Measurements from ENCODE around the gene PPP4C.

DNA sequence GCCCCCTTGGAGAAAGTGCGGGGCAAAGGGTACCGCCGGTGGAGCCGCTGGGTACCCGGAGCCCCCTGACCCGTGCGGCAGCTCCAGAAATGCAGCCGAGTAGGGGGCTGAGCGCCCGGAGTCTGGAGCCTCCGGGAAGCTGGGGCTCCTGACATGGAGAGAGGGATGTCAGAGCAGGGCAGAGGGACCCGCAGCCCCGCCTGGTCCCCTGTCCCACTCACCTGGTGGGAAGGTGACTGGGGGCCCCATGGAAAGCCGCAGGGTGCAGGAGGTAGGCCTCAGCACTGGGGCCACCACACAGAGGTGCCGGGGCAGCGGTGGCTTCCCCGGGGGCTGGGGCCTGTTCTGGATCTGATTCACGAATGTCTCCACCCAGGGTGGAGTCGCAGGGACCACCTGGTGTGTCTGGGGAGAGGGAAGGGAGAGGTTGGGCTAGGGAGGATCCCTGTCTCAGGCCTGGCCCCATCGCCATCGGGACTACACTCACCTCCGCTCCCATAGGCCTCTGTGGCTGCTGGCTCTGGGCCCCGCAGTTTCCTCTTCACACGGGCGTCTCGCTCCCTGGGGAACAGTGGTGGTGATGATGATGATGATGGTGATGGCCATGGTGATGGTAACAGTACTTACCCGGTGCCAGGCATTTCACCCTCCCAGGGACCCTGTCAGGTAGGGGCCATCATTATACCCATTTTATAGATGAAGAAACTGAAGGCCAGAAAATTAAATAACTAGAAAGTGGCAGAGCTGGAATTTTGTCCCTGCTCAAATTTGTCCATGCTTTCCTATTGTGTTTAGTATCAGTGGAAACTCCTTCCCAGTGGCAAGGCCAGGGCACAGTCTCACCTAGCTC, 10.7 kb downstream of the PPP4C start:
- TF ChIP-seq, protein P1, sequence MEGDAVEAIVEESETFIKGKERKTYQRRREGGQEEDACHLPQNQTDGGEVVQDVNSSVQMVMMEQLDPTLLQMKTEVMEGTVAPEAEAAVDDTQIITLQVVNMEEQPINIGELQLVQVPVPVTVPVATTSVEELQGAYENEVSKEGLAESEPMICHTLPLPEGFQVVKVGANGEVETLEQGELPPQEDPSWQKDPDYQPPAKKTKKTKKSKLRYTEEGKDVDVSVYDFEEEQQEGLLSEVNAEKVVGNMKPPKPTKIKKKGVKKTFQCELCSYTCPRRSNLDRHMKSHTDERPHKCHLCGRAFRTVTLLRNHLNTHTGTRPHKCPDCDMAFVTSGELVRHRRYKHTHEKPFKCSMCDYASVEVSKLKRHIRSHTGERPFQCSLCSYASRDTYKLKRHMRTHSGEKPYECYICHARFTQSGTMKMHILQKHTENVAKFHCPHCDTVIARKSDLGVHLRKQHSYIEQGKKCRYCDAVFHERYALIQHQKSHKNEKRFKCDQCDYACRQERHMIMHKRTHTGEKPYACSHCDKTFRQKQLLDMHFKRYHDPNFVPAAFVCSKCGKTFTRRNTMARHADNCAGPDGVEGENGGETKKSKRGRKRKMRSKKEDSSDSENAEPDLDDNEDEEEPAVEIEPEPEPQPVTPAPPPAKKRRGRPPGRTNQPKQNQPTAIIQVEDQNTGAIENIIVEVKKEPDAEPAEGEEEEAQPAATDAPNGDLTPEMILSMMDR (IDR thresholded peaks at IDR 0.05; ENCODE audit: insufficient read depth, low read length): no peak
- TF ChIP-seq POLR2AphosphoS5 (IDR thresholded peaks at IDR 0.05; ENCODE audit: low read depth) (no peak), GABPA (IDR thresholded peaks at IDR 0.05; ENCODE audit: low read depth) (no peak)
- TF ChIP-seq, protein P2, sequence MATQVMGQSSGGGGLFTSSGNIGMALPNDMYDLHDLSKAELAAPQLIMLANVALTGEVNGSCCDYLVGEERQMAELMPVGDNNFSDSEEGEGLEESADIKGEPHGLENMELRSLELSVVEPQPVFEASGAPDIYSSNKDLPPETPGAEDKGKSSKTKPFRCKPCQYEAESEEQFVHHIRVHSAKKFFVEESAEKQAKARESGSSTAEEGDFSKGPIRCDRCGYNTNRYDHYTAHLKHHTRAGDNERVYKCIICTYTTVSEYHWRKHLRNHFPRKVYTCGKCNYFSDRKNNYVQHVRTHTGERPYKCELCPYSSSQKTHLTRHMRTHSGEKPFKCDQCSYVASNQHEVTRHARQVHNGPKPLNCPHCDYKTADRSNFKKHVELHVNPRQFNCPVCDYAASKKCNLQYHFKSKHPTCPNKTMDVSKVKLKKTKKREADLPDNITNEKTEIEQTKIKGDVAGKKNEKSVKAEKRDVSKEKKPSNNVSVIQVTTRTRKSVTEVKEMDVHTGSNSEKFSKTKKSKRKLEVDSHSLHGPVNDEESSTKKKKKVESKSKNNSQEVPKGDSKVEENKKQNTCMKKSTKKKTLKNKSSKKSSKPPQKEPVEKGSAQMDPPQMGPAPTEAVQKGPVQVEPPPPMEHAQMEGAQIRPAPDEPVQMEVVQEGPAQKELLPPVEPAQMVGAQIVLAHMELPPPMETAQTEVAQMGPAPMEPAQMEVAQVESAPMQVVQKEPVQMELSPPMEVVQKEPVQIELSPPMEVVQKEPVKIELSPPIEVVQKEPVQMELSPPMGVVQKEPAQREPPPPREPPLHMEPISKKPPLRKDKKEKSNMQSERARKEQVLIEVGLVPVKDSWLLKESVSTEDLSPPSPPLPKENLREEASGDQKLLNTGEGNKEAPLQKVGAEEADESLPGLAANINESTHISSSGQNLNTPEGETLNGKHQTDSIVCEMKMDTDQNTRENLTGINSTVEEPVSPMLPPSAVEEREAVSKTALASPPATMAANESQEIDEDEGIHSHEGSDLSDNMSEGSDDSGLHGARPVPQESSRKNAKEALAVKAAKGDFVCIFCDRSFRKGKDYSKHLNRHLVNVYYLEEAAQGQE (IDR thresholded peaks at IDR 0.05; ENCODE audit: insufficient replicate concordance, low read depth): no peak
